HG03469 (cell line): ENCODE measurements around the gene NUDT1.

Experiments
- ATAC-seq: cut with Tn5 transposase; IDR thresholded peaks from one replicate; pipeline ENCODE4 v1.9.1; 2021; ENCODE audit warnings: mild to moderate bottlenecking, moderate library complexity, moderate number of reproducible peaks; ENCODE audit not compliant: unreplicated experiment

Gene NUDT1

DNA sequence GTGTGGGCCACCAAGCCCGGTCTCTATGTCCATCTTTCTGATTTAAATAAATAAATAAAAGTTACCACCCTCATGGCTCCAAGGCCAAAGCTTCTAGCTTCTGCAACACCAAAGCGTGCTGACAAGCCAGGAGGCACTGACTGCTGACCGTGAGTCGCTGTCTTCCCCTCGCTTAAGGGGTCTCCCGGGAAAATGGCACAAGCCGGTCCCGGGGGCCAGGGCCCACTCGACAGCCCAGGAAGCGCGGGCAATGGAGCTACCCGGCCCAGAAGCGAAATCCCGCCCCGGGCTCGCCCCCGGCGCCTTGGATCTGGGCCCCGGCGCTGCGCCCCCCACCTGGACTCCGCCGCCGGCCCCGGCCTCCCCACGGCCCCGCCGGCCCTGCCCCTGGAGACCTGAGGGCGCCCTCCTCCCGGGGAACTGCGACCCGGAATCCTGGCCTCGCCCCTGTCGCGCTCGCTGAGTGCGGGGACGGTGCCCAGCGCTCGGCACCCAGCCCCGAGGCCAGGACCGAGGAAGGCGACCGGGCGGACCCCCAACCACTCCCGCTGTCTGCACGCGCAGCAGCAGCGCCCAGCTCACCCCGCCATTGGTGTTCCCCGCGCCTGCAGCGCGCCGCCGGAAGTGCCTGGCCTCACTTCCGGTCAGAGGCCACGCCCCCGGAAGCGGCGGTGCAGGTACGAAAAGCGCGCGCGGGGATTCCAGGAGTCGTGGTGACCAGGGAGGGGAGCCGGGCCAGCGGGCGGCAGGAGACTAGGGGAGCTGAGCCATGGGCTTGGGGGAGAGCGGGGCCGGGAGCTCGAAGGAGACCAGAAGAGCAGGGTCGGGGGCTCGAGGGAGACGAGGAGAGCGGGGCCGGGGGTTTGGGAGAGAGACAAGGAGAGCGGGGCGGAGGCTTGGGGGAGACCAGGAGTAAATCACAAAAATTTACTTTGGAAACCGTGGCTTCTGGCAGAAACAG lies at the start of gene NUDT1, which contains the start of gene MRM2:
TSS of gene NUDT1 (plus strand) at position 647 of the 961 bp plus-strand sequence. CDS start 2,349 bp downstream, outside the sequence.
TSS of gene MRM2 (minus strand) at position 626 of the 961 bp plus-strand sequence. CDS start at position 590, 36 bp downstream.
- peak; percentile 40 for ATAC-seq

DNA sequence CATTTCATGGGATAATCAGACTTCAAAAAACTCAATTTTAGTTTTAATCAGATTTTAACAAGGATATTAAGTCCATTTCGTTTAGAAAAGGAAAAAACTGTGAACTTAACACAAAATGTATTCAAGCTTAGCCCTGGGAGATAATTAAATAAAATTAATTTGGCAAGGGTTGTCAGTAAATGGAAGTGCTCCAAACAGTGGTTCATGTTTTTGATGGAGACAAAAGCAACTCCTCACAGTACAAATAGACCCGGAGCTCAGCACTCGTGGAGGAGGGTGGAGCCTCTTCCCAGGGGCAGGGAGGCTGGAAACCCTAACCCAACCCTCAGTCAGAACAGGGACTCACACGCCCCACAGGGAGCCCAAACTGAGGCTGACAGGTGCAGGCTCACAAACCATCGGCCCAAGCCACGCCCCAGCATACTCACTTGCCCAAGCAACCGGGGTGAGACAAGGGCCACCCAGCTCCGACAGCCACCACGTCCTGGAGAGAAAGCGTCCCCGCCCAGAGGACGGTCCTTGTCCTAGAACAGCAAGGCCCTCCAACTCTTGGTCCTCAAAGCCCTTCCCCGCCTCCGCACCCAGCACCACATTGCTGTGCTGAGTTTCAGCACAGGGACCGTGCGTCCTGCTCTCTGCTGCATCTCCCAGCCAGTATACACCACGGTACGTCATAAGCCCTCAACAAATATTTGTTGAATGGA lies 49.0 kb upstream of the NUDT1 start:
- no peak for ATAC-seq

DNA sequence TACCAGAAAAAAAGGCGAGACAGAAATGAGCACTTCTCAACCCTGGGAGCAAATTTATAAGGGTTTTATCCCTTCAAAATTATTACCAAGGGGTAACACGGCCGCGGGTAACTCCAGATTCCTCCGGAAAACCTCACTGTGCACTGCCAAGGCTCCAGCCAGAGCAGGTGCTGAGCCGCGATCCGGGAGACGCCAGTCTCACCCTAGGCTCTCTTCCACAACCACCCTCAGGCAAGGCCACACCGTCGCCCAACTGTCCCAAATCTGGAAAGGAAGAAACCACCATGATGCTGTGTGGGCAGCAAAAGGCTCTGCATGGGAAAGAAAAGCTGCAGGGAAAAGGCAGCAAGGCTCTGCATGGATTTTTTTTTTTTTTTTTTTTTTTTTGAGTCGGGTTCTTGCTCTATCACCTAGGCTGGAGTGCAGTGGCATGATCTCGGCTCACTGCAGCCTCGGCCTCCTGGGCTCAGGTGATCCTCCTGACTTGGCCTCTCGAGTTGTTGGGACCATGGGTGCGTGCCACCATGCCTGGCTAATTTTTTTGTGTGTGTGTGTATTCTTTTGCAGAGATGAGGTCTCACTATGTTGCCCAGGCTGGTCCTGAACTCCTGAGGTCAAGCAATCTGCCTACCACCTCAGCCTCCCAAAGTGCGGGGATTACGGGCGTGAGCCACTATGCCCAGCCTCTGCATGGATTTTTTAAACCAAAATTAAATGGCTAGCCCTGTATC lies 48.3 kb upstream of the NUDT1 start:
- no peak for ATAC-seq

DNA sequence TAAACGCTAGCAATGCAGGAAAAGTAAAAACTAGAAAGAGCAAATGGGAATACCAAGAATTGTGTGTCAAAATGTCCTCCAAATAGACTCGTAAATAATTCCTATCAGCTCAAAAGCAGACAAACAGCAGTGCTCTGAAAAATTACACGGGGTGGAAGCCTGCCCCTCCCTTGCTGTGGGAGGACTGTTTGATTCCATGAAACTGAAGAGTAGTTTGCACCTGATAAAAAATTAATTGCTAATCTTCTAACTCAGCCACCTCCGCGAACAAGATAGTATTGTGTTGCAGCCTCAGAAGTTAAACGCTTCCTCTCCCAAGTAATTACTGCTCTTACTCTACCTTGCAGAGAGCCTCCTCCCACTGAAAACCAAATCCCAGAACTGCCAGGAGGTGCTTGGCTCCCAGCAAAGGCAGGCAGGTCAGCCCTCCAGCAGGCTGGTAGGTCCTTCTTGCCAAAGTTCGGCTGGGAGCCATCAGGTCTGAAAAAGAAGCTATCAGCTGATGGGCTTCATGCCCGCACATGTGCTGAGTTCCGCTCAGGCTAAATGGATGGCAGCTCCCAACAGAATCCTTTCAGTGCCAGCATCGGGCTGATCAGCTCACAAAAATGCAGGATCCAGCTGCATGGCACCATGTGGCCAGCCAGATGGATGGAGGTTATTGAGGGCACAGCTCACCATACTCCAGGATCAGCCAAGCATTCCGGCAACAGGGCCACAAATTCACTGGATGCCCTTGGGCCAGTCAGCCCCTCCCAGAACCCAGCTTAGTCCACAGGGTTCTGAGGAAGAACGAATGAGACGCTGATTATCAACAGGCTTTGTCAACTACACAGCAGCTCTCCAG lies 46.4 kb upstream of the NUDT1 start:
- ATAC-seq: no peak

DNA sequence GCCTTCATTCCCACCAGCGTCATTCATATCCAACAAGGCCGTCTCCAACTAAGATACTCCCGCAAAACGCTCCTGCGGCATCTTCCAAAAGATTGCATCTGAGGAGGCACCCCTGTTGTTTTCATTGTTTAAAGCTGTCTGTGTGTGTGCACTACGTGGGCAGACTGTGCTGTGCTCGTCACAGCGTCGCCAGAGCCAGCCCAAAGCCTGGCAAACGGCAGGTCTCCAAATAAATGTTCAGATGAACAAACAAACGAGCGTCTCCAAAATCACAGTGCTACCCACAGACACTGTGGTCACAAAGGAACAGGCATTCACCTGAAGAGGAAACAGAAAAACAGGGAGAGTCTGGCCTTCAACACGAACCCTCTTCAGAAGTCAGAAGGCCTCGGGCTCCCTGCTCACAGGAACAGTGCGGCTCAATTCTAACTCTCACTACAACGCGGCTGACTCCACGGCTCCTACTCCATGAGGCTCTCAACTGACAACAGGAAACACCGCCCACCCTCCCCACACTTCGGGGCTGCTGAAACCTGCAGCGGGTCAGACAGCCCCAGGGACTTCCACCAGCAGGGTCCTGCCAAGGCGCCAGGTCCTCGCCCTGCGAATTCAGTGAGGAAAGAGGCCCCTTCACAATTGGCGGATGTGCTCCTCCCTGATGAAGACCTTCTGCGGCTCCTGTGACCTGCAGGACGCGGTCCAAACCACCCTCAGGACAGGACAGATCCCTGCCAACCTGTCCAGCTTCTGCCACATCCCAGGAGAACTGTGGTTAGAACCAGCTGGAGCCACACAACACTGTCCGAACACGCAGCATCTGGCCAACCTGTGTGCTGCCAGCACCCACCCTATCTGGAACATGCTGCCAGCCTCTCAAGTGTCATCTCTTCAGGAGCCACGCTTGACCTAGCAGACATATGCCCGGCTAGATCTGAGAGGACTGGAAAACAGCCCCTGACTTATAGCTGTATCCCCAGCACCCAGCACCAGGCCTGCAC lies 45.3 kb upstream of the NUDT1 start:
- no peak for ATAC-seq

DNA sequence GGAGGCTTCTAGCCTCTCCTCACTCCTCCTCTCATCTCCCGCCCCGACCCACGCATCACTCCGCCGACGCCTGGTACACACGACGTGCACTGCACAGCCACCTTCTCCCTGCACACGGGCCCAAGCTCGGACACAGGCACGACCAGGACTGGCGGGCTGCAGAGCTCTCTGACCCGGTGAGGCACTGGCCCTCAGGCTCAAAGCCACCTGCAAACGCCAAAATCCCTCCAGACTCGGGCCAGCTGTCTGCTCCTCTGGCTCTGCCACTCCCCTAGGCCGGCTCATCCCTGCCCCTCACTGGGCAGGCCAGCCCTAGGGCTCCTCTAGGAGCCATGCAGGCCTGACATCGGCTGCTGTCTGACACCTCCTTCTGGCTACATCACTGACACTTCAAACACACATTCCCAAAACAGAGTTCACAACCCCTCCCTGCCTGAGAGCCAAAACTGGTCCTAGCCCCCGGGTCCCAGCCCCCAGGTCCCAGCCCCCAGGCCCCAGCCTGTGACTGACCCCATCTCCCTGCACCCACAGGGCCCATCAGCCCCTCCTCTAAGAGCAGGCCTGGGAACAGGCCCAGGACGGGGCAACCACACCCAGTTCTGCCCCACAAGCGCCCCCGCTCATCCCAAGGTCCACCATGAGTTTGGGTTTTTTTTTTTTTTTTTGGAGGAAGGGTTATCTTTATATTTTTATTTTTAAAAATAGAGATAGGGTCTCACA lies 44.4 kb upstream of the NUDT1 start:
- no peak for ATAC-seq

DNA sequence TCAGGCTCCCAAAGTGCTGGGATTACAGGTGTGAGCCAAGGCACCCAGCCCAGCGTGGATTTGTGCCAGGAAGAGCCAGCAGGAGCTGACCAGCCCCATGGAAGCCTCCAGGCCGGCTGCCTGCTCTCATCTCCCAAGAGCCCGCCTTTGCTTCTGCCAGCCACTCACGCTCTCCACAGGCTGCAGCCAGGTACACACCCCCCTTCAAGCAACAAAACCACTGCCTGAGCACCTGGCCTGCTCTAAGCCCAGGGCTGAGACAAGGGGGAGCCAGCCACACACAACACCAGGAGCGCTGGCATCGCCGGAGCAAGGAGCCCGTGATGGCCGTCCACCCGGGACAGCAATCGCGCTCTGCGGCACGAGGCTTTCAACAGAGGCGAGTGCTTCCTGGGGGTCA lies 43.8 kb upstream of the NUDT1 start:
- ATAC-seq: no peak

DNA sequence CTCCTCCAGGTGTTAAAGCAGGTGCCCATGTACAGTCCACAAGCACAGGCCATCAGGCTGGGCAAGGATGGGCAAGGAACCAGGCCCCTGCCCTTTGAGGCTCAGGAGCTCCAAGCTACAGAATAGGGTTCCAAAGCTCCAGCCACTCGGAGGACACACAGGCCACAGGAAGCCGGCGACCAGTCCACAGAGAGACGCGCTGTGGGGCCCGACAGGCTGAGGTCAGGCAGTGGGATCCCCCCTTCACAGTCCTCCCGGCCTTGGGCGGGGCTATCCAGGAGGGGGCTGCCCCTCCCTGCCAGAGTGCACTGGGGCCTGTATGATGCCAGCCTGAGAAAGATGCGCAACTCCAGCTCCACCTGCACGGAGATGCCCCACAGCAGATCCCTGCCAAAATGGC lies 43.3 kb upstream of the NUDT1 start:
- ATAC-seq: no peak

DNA sequence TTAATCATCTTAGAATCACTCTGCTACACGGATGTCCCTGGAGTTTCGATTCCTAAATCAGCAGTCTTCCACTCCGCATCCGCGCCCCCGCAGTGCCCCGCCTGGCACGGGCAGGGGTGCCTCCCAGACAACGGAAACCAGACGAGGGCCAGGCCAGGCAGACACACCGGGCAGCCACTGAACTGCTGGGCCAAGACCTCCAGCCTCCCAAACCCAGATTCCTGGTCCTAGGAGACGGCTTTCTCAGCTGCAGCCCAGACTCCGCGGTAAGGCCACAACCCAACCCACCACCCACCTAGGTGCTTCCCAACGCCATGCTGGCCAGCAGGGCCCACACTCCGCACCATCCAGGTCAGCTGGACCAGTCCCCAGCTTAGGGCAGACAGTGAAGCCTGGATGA lies 42.5 kb upstream of the NUDT1 start:
- ATAC-seq: no peak

DNA sequence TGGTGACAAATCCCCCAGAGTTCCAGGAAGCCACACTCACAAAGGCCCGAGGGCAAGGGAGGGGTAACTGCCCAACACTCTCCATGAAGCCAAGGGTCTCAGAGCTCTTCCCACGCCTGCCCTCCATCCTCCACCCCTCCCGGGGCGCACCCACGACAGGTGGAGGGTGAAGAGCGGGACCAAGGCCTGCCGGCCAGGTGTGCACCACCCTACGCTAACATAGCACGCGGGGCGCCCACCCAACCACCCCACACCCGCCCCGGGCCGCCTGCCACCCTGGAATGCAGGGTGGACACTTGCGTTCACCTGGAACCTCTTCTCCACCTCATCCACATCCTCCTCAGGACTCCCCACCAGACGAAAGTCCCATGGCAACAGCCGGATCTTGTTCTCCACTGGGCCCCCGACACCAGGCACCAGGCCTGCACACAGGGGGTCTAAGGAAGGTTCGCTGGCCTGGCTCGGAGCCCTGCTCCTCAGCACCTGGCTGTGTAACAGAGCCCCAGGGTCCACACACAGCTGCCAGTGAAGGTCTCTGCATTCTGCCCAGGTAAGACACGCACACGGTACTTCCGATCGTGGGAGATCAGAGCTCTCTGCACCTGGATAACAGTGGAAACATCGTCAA lies 42.0 kb upstream of the NUDT1 start:
- ATAC-seq: no peak

DNA sequence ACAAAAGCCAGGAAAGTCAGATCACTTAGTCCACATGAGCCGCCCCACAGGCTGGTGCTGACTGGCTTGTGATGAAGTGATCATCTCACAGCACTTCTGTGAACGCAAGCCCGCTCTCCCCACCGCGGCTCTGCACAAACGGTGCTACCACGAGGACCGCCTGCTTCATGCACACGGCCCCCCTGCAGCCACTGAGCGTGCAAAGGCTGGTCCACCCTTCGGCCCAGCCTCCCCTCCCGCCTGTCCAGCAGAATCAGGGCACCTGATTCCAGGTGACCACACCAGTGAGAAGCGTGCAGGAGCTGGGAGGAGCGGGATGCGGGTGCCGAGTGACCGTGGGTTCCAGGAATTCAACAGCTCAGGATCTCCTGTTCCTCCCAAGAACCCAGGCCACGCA lies 41.4 kb upstream of the NUDT1 start:
- no peak for ATAC-seq

DNA sequence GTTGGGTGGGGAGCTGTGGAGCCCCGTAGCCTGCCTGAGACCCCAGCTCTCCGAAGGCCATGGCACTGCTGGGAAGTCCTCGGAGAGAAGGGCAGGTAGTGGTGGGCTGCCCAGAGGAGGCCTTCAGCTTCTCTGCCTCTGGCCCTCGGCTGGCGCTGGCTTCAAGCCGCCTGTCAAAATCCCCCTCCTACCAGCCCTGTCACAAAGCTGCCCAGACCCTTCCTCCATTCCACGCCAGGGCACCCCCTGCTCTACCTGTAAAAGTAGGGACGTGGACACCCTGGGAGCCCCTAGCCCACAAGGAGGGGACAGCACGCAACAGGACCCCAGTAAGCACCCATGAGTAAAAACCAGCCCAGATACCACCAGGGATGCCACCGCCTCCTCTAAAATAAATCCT lies 40.9 kb upstream of the NUDT1 start:
- no peak for ATAC-seq

DNA sequence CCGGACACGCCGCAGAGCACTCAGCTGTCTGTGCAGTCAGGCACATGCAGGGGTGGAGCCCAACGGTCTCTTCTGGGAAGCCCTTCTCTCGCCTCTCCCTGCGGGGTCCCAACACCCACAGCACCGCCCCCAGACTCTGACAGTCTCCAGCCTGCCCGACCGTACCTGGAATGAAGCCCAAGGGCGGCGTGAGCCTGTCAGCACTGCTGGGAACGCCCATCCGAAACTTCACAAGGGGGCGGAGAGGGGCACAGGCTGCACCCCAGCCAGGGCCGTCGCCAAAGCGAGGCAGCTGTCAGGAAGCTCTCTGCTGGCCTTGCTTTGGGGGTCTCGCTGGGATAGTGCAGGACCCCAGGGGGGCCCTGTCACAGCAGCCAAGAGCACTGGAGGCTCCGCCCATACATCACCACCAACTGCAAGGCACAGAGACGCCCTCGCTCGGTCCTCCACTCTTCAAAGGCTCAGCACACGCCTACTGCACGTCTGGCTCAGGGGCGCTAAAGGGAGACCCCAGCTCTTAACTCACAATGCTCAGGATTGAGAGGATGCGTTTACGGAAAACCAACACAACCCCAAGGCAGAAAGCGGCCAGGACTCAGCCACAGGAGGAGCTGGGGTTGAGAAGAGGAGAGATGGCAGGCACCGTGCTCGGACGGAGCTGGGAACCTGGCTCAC lies 40.2 kb upstream of the NUDT1 start:
- ATAC-seq: no peak

DNA sequence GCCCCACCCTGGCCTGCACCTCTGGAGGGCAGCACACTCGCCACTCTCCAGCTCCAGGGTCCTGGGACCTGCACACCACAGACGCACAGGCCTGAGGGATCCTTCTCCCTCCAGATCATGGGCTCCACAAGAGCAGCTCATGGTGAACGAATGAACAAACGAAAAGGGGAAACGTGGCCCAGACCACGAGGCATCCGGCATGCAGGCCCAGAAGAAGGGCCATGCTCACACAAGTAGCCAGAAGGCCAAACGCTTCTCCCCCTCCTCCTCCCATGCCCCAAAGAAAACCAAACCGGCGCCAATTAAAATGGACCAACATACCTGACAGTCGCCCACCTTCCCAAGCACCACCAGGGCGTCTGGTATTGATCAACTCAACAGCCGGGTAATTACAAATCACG lies 39.7 kb upstream of the NUDT1 start:
- no peak for ATAC-seq

DNA sequence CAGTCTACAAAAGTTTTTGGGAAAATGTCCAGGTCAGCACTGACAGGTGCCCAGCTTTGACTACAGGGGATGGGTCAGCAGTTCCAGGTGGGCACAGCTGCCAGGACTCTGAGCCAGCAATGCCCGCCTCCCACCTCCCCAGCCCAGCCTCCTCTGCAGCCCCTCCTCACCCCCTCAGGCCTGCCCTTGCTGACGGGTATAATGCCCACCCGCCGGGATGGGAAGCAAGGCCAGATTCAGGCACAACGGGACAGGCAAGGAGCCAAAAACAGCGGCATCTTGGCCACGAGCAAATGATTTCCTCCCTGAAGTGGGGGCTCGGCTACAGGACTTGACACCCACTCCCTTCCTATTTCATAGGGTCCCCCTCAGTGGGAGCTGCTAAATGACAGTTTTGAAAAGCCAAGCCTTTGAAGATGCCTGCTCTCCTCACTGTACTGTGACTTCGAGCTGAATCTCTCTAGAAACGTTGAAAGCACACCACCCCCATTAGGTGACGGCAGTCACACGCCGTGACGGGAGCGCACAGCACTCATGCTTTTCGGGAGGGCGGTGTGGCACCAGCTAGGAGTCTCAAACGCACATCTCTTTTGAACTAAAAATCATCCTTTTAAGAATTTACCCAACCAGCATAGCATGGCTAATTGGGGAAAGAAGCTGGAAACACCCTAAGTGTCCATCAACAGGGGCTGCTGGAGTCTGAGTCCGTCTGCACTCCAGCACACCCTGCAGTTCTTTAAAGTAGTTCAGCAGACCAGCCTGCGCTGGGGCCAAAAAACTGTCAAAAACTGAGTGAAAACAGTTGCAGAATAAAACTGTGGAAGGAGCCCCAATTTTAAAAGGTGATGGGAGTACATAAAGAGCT lies 38.9 kb upstream of the NUDT1 start:
- no peak for ATAC-seq

DNA sequence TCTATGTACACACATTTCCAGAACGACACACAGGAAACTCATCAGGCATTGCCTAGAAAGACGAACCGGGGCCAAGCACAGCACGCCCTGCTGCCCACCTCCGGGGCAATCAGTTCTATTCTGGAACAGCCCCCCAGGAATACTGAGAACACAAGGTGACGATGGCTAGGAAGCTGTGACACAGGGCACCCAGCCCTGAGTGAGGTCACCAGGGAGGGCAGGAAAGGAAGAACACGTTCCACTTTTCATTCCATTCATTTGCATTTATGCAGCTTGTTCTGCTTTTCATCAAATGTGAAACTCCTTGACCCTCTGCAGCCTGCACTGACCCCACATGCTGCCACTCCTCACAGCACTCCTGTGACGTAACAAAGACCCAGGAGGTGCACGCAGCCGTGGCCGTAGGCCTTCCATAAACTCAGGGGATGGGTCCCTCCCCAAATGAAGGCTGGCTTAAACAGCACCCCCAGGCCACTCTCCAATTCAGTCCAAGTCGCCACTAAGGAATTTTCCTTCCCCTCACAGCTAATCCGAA lies 38.2 kb upstream of the NUDT1 start:
- ATAC-seq: no peak
